ENCODE data around the gene CCDC157.

Gene CCDC157

DNA sequence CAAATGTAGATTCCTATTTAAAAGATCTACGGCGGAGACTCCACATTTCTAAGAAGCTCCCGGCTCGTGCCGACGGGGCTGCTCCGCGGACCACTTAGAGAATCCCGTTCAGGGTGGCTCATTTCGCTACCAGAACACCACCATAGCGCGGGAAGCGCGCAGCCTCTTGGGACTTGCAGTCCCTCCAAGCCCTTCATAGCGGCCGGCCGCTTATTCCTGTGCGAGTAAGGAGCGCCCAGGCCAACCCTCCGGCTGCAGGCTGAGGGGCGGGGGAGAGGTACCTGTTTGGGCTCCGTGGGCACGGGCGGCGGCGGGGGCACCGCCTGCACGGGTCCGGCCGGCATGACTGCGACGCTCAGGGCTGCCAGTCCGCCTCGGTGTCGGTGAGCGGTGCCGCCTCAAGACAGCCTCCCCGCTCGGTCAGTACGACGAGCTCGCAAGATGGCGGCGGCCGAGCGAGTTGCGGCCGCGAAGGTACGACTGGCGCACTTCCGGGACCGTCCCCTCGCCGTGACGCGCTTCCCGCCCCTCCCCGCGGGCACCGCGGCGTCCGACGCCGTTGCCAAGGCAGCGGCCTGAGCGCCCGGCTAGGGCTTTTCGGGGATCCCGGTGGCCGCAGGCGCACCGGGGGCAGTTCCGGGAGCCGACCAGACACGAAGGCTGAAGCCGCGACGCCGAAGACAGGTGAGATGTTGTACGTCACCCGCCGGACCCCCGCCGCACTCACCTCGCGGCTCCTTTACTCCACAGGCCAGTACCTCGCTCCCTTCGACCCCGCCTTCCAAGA is at the start of gene CCDC157, which contains the start of gene SF3A1:
TSS of gene CCDC157 (plus strand) at position 559 of the 787 bp plus-strand sequence. CDS start 8,994 bp downstream, outside the sequence.
TSS of gene SF3A1 (minus strand) at position 446 of the 787 bp plus-strand sequence. CDS start at position 344, 102 bp downstream.
- peak; percentile 91 for DNase-seq (ENCODE audit: low spot score)

DNA sequence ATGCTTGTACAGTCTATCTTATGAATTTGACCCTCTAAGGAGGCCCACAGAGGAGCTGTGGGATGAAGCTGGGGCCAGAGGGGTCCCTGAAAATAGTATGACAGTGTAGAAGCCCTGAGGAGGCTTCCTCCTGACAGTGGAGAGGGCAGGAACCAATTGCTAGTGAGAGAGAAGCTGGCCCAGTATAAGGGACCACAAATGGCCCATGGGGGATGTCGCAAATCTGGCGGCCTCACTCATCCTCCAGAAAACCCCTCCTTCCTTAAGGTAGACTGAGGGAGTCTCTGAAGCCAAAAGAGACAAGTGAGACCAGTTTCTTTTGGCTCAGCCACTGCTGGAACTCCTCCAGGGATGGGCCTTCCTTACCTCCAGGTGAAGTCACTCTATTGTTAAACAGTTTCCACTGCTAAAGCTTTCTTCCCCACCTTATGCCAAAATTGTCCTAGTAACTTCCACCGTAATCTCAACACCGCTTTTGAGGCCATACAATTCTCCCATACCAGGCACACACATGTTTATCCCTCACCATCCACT is 49.7 kb upstream of the CCDC157 start:
- no peak for DNase-seq (ENCODE audit: low spot score)

DNA sequence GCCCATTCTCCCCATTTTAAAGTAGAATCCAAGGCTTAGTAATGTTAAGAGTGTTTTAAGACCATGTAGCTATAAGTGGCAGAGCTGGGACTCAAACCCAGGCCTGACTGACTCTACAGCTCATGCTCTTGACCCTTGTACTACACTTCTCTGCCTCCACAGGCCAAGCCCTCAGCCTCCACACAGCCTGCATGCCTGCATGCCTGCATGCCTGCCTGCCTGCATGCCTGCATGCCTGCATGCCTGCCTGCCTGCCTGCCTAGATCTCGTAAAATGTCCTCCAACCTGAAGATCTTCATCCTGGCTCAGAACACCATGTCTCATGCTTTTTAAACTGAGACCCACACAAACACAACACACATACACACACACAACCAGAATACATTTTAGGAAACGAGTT is 48.7 kb upstream of the CCDC157 start:
- no peak for DNase-seq (ENCODE audit: low spot score)

DNA sequence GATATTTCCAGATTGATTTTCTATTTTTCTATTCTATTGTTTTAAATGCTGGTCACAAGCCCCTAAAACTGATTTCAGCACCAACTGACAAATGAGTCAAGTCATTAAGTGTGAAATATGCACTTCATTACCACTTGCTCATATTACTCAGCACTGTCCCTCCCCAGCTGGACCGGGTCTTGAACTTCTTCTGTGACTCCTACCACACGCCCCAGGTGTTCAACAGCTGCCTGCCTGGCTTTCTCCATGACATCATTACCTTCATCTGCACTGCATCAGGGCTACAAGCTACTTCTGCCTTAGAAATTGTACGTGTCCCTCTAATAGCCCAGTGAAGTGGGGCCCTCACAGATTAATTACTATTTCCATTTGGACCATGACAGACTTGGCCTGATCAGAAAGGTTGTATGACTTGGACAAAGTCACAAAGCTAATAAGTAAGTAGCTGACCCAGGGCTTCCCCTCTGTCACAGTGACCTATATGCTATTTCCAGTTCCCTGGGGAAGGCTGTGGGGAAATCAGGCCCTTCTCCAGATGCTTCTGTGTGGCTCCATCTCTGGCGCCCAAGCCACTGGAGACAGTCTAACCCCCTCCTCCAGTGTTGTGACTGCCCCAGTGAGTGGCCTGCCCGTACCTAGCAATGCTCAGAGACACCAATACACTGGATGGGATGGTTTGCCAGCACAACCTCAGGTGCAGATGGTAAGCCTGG is 48.1 kb upstream of the CCDC157 start:
- DNase-seq (ENCODE audit: low spot score) = no peak

DNA sequence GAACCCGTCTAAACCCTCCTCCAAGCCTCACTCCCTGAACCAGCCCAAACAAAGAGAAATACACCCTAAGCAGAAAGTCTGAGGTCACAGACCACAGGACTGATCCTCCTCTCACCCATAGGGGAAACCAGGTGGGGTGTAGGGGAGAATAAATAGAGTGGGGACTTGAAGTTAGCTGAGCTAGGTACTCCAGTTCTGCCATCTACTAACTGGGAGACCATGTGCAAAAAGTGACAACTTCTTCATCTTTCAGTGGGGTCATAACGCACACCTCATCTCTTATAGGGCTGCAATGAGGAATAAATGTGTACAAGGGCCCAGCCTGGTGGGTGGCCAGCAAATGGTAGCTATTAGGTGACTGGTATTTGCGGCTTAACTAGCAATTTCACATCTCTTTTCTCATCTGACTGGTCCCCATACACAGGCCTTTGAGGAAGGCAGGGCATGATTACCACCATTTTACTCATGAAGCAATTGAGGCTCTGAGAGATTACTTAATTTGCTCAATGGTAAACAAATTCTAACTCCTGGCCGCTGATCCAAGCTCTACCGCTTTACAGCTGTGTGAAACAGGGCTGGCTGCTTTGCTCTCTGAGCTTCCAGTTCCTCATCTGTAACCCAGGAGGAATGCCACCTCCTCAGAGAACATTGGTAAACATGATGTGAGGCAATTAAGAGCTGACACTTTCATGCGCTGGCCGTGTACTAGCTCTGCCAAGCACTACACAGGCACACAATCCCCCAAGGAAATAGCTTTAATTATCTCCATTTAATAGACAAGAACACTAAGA is 46.7 kb upstream of the CCDC157 start:
- no peak for DNase-seq (ENCODE audit: low spot score)

DNA sequence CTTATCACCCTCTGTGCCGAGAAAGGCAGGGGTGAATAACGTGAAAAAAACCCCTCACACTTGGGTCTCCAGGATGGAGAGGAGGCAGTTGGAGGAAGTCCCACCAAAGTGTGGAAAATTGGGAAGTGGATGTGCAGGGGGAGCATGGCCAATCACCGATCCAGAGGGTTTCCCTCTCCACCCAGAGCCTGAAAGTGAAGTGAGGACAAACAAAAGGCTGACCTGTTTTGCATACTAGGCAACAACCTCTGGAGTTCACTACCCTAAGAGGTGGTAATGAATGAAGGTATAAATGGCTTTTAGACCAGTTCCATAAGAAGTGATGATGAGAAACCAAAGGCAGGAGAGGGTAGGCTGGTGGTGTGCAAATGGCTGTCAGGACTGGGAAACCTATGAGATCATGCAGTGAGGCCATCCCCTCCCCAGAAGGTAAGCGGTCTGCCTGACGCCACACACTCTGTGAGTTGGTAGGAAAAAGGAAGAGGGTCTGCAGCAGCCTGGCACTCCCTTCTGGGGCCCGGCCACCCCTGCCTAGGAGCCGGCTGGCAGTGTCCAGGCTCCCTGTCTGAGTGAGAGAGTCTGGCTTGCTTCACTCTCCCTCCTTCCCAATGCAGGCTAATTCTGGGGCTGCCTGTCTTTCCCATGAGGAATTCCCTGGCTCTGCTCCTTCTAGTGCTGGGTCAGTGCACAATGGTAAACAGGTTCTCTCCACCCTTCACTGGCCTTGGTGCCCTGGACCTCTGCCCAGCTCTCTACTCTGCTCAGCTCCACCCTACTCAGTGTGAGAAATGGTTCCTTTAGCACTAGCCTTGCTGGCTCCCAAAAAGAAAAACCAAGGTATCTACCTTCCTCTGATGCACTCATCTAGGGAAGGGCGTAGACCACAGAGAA is 45.7 kb upstream of the CCDC157 start:
- DNase-seq (ENCODE audit: low spot score) = no peak

DNA sequence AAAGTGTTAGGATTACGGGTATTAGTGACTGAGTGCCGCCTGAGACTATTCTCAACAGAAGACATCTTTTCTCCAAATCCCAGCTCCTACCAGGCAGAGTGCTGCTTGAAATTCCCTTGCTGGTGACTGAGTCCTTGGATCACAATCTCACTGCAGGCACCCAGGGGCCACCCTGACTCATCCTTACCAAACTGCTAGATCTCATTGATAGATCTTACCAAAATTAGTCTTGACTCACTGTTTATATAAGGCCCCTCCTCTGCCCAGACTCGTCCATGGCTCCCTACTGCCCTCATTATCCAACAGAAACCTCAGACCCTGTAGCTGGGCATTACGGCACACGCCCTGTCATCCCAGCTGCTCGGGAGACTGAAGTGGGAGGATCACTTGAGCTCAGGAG is 44.8 kb upstream of the CCDC157 start:
- no peak for DNase-seq (ENCODE audit: low spot score)

DNA sequence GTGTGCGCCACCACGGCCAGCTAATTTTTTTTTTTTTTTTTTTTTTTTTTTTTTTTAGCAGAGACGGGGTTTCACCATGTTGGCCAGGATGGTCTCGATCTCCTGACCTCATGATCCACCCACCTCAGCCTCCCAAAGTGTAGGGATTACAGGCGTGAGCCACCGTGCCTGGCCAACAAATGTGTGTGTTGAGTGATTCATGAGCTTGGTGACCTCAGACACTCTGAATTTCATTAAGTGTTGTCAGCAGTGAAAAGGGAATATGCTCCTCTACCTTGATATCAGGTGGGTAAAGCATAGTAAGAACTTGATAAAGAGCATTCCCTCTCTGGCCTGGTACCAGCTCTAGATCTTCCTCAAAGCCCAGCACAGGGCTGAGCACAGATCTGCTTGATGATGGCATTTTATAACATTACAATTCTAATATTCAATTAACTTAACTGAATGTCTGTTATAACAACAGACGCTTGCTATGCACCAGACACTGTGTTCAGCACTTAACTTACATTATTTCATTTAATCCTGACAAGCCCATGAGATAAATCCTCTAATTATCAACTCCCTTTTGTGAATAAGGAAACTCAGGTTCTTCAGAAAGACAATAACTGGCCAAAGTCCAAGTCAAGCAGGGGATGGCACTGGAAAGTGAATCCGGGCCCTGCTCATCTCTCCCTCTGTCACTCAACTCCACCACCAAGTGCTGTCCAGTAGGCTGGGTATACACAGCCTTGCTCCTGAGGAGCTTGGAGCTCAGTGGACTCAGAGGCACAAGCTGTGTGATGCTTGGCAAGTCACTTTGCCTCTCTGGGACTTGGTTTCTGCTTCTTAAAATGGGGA is 43.1 kb upstream of the CCDC157 start:
- no peak for DNase-seq (ENCODE audit: low spot score)

DNA sequence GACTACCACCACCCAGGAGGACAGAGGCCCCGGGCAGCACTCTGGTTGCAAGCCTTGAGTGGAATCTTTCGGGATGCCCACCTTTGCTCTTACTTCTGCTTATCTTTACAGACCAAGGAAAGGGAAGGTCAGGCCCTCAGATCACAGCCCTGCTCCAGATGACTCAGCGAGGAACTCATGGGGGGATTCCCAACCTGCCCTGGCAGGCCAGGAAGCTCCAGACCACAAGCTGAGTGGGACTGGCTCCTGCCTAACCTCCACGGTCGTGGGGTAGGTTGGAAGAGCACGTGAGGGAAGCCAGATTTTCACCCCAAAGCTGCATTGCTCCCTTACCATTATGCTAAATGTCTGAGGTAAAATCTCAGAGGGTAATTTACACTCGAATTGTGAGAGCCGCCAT is 41.9 kb upstream of the CCDC157 start:
- DNase-seq (ENCODE audit: low spot score) = no peak

DNA sequence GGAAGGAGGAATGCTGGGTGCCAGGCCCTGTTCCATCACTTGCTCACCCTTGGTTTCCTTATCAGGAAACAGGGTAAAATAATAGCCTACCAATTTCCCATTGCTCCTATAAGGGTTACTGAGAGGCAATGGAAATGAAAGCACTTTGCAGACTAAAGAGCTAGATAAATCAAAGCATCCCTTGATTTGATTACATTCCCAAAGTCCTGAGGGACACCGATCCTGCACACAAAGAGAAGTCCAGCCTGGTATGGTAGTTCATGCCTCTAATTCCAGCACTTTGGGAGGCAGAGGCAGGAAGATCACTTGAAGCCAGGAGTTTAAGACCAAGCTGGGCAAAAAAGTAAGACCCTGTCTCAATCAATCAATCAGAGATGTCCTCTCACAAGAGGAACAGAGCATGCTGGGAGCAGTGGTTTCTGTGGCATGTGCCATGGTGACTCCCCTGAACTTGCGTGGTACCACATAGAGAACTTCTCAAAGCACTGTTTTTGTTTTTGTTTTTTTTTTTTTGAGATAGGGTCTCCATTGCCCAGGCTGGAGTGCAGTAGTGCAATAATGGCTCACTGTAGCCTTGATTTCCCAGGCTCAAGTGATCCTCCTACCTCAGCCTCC is 40.7 kb upstream of the CCDC157 start:
- DNase-seq (ENCODE audit: low spot score) = no peak

DNA sequence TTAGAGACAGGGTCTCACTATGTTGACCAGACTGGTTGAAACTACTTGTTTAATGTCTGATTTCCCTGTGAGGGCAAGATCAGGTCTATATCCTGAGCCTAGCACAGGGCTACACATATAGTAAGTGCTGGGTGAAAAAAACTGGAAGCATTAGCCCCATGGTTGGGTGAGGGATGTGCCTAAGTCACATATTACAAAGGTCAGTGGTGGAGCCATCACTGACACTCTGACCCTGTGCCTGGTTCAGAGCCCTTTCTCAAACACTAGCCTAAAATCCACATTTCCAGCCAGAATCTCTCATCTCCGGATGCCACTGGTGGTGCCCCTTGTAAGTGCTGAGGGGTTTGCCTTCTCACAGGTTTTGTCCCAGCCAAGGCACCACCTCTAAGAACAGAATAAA is 39.0 kb upstream of the CCDC157 start:
- DNase-seq (ENCODE audit: low spot score) = no peak

DNA sequence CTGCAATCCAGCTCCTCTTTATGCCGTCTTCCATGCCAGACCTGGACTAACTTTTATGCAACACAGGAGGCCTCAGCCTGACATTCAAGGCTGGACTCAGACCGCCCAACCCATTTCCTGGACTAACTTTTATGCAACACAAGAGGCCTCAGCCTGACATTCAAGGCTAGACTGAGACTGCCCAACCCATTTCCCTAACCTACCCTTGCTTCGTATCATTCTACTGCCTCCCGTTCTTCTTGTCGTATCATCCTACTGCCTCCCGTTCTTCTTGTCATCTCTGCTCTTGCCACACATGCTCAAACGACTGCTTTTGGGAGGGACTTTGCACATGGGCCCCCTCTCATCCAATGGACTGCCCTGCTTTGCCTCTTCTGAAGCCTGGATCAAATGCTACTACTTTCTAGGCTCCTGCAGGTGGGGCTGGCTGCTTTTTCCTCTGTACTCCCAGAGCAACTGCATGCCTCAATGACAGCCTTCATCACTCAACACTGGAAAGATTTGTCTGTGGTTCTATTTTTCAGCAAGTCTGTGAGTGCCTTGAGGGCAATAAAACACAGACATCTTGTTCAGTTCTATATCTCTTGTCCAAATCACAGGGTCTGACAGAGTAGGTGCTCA is 37.9 kb upstream of the CCDC157 start:
- no peak for DNase-seq (ENCODE audit: low spot score)

DNA sequence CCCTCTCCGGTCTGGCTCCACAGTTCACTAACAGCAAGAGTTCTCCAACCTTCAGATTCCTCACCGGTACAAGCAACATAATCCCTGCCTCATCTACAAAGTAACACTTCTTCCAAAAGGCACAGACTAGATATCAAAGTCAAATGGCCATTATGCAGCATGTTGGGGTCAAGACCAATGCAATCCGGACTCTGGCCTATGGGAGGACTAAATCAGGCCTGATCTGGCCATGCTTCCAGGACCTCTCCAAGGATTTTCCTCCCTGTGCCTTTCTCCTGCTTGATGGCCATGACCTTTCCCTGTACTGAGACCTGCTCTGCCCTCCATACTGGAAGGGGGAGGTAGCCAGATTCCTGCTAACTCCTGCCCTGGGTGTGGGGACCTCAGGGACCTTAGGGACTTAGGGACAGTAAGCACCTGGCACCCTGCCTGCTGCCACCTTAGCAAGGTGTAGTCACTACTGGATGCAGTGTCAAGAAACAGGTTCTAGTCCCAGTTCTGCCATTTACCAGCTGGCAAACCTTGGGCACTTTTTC is 36.7 kb upstream of the CCDC157 start:
- no peak for DNase-seq (ENCODE audit: low spot score)

DNA sequence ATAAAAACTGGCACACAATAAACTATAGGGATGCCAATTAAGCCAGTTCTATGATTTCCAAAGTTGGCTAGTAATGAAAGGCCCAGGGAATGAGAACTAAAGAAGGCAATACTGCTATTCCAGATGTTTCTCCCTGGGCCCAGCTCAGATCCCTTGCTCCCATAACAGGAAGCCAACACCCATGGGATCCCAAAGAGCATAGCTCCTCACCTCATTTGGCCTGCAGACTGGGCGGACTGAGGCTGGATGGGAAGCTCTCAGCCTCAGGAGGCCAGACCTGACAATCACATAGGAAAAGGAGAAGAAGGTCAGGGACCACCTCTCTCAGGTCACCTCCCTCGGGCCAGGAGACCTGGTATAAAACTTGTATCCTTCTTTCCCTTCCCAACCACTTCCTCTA is 35.3 kb upstream of the CCDC157 start:
- DNase-seq (ENCODE audit: low spot score) = no peak

DNA sequence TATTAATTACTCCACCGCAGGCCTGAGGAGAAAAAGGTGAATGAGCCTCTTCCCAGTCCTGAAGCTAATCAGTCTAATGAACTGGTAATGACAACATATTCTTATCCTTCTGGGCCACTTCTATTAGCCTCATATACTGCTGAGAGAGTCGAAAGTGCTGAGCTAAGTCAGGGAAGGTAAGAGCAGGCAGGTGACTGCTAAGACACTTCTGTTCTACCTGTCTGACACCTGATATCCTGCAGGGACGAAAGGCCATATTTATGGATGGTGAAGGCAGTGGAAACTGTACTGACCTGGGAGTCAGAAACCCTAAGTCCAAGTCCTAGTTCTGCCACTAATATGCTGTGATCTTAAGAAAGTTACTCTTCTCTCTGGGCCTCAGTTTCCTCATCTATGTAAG is 33.6 kb upstream of the CCDC157 start:
- no peak for DNase-seq (ENCODE audit: low spot score)

DNA sequence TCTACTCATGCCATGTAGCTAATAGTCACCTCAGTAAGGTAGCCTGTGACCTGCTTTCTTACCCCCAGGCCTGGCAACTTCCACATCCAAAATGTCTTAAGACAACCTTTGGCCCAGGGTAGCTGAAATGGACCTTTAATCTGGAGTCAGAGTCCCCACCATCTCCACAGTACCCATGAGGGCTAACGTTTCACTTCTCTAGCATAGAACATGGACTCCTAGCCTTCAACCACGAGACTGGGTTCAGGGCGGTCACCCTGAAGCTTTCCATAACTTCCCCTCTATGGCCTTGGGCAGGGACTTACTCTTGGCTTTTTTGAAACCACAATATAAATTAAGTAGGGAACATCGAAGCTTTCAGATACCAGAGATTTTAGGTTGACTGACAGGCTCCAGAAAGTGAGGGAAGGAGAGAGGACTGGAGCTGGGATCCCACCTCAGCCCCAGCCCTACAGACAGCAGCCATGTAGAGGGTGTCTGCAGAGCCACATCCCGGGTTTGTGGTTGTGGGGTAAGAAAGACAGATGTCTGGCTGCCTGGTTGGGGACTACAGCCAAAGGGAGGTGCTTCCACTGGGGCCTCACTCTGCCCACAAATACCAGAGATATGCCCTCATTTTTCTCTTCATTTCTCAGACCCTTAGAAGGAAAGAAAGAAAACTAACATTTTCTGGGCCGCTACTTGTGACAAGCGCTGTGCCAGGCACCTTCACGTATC is 32.6 kb upstream of the CCDC157 start:
- DNase-seq (ENCODE audit: low spot score) = no peak

DNA sequence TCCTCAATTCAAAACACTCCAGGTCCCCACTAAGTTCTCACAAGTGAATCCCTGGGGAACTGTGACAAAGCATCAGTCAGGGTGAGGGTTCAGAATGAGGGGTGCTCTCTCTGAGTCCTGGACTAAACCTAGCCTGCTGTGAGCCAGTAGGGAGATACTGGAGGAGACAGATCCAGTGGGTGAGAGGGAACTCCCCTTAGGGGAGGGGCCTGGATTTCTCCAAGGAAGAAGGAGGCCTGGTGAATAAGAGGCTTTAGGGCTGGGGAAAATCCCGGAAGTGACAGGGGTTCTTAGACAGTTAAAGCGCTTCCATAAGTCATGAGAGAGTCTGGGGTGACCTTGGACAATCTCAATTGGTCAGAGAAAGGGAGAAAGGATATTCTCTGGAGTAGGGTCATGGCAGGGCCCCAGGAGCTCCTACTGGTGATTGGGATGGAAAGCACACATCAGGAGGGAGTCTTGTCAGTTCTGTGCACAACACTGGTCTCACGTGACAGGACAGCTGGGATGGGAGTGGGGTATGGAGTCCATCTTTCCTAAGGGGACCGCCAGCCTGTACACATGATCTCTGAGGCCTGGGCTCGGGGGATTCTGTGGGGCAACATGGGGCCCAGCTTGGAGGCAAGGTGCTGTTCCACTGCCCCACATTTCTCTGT is 31.6 kb upstream of the CCDC157 start:
- no peak for DNase-seq (ENCODE audit: low spot score)

DNA sequence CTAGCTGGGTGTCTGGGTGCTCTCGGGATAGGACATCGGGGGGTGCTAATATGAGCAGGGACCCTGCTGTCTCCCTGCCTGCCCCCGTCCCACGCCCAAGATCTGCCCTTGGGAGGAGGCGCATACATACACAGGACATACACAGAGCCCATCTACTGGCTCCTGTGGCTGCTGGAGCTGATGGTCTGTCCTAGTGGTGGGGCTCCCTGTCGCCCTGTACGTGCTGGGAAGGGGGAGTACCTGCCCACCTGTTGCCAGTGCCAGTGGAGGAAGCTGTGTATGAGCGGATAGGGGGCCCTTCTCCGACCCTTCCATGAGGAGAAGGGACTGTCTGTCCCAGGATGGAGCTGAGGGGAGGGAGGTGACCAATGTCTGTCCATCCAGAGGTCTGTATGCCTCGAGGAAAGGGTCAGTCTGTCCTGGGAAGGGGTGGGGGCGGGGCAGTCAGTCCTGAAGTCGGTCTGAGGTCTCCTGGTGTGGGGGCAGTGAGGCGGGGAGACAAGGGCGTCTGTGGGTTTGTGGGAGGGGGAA is 31.0 kb upstream of the CCDC157 start:
- DNase-seq (ENCODE audit: low spot score) = no peak
